Measurements from ENCODE around the gene C1orf198. TPM values are rescaled to one million over a fixed set of nuclear protein-coding genes. Genes with fewer than 3 reads are reported as not detected.

C1orf198 gene
- total RNA-seq, 1 experiment from 2014 or later, result 156 TPM

DNA sequence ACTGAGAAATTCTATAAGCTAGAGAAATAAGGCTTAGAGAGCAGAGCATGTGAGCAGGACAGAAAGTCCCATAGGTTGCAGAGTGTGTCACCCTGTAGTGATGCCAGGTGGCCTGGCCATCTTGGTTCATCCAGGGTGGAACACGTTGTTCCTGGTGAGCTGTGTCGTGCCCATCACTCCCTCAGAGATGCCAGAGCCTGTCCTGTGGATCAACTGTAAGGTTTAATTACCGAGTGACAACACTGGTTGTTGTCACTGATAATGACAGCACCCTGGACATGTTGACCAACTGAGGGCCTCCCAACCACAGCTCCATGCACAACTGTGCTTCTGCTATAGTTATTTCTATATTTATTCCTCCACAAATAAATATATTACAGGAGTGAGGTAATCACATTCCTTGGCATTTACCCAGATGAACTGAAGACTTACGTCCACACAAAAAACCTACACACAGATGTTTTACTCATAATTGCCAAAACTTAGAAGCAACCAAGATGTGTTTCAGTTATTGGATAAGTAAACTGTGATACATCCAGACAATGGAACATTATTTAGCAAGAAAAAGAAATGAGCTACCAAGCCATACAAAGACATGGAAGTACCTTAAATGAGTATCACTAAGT, 6.2 kb downstream of the C1orf198 start:
- no peak overlapping the region for H3K4me3 ChIP-seq
- H3K27me3 ChIP-seq (replicated peaks), result no peaks in the 10 kb centered on the region
- no peaks in the 10 kb centered on the region for H3K9me3 ChIP-seq (replicated peaks)
- H3K36me3 ChIP-seq, result peaks cover 37% of the 10 kb centered on the region
- H3K27ac ChIP-seq, result peak overlapping the region; percentile 17
- H3K4me1 ChIP-seq (replicated peaks), result peaks cover 79% of the 10 kb centered on the region
- peak in 1 of 2 experiments; percentile 42 for DNase-seq (ENCODE audit: low read depth in 1 of 2, low spot score in 2 of 2)

DNA sequence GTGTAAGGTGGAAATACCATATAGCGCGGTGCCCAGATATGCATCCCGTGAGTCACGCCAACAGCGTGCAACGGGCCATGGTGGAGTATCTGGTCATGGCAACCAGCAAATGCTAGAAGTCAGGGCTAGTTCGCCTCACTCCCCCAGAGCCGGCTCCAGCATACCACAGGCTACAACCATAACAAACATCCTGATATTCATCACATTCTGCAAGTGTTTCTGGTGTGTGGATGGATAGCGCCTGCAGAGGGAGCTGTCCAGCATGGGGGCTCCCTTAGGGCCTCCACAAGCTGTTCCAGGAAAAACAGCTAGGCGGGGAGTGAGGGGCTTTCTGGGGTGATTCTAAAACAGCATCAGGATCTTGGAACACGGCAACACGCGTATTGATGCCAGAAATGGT, 6.8 kb downstream of the C1orf198 start:
- peak overlapping the region; percentile 17; the same call in 1 of the 2 replicates for H3K27ac ChIP-seq
- no peak for DNase-seq (ENCODE audit: low read depth in 1 of 2, low spot score in 2 of 2)
- H3K36me3 ChIP-seq, result peaks cover 37% of the 10 kb centered on the region
- H3K9me3 ChIP-seq (replicated peaks), result no peaks in the 10 kb centered on the region
- H3K27me3 ChIP-seq (replicated peaks), result no peaks in the 10 kb centered on the region
- peaks cover 82% of the 10 kb centered on the region for H3K4me1 ChIP-seq (replicated peaks)
- no peak overlapping the region for H3K4me3 ChIP-seq

DNA sequence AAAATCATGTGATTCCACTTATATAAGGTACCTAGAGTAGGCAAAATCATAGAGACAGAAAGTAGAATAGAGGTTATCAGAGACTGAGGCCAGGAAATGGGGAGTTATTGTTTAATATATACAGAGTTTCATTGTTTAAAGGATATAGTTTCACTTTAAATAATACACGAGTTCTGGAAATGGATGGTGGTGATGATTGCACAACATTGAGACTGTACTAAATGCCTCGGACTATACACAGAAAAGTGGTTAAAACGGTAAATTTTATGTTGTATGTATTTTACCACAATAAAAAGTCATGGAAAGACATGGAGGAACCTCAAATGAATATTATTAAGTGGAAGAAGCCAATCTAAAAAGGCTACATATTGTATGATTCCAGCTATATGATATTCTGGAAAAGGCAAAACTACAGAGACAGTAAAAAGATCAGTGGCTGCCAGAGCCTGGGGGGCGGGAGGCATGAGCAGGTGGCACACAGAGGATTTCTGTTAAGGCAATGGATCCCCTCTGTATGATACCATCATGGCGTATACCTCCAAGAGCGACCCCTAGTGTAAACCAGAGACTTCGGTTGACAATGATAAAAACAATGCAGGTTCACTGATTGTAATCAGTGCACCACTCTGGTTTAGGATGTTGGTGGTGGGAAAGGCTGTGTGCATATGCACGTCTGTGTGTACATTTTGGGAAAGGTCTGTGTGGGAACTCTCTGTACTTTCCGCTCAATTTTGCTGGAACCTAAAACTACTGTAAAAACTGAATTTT, 7.5 kb downstream of the C1orf198 start:
- H3K4me1 ChIP-seq (replicated peaks), result peaks cover 82% of the 10 kb centered on the region

DNA sequence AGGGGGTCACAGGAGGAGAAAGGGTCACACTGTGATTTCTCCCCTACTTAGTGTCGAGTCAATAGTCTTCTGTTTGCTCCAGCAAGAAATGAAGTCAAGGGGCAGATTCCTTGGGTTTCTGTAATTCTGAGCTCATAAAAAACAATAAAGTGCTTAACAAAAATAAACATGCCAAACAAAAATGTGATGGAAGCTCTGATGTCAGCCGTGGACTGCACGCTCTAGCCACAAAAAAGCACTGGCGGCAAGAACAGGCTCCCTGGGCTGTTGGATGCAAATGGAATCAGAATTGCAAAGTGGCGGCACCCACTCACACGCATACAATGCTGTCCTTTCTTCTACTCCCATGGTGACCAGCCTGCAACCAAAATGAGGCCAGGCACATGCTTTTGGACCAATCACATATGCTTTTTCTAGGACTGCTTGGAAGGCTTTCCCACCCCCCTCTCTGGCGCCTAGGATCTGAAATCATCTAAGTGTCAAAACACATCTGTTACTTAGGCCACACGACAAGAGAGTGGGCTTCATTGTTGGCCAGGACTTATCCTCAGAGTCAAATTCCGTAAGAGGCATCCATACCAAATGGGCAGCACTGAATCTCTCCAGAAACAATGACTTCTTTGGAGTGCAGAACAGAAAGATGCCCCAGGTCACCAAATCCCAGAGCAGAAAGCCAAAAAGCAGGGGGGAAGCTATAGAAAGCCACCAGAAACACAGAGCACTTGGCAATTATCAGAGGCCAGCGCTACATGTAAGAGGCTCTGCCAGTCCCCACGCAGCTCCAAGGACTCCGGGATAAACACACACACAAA, 9.2 kb downstream of the C1orf198 start:
- H3K27ac ChIP-seq, result peak overlapping the region; percentile 72
- H3K4me1 ChIP-seq (replicated peaks), result peaks cover 89% of the 10 kb centered on the region
- H3K4me3 ChIP-seq, result no peak overlapping the region
- peaks cover 31% of the 10 kb centered on the region for H3K36me3 ChIP-seq
- no peaks in the 10 kb centered on the region for H3K9me3 ChIP-seq (replicated peaks)
- peak; percentile 91 to 95 for DNase-seq (ENCODE audit: low read depth in 1 of 2, low spot score in 2 of 2)
- H3K27me3 ChIP-seq (replicated peaks), result no peaks in the 10 kb centered on the region

More for the DNA sequence above, 7.5 kb downstream of the C1orf198 start:
- DNase-seq (ENCODE audit: low read depth in 1 of 2, low spot score in 2 of 2), result no peak
- no peaks in the 10 kb centered on the region for H3K9me3 ChIP-seq (replicated peaks)
- H3K36me3 ChIP-seq, result peaks cover 30% of the 10 kb centered on the region
- no peak overlapping the region for H3K4me3 ChIP-seq
- no peaks in the 10 kb centered on the region for H3K27me3 ChIP-seq (replicated peaks)
- H3K27ac ChIP-seq, result no peak overlapping the region

DNA sequence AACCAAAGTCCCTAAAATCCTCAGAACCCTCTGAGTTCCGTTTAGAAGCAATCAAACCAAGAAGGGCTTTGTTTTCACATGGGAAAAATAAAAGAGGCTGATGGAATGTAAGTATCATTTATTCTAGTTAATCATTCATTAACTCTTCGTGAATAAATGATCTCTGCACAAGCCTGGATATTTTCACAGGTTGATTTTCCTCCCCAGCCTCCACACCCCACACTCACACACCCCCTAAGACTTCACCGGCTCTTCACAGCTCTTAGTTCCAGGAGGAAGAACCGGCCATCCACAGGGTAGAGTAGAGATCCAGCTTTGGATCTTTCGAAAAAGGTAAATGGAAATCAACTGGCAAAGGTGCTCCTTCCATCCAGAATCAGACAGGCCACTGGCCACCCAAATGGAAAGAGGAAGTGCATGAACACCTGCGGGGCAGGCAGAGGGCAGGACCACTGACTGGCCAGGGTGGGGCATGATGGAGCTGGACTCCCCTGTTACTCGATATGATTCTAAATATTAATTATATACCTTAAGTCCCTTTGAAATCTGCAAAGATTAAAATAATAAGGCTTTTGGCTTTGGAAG, 10.0 kb downstream of the C1orf198 start:
- peaks cover 39% of the 10 kb centered on the region for H3K36me3 ChIP-seq
- H3K27me3 ChIP-seq (replicated peaks), result no peaks in the 10 kb centered on the region
- H3K4me3 ChIP-seq, result no peak overlapping the region
- no peak for DNase-seq (ENCODE audit: low read depth in 1 of 2, low spot score in 2 of 2)
- peaks cover 86% of the 10 kb centered on the region for H3K4me1 ChIP-seq (replicated peaks)
- H3K27ac ChIP-seq, result peak overlapping the region; percentile 72
- H3K9me3 ChIP-seq (replicated peaks), result no peaks in the 10 kb centered on the region

DNA sequence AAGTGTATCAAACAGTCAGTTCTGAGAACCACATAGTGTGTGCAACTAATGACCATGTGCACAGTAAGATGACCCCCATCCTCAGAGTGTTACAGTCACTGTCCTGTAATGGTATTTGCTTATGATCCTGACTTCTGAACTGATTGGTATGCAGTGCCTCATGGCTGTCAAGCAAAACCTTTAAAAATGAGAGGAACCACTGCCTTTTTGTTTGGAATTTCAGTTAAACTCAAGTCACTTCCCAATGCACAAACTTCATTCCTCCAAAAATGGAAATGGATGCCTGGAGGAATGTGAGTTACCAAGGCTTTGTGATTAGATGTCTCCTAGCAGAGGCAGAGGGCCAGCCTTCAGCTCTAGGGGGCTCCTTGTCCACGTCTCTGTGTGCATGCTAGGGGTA, 10.5 kb downstream of the C1orf198 start:
- Histone ChIP-seq H3K27me3 (replicated peaks) (no peaks in the 10 kb centered on the region), H3K27ac (peak overlapping the region; percentile 72), H3K4me1 (replicated peaks) (peaks cover 81% of the 10 kb centered on the region), H3K36me3 (peaks cover 44% of the 10 kb centered on the region), H3K9me3 (replicated peaks) (no peaks in the 10 kb centered on the region), H3K4me3 (no peak overlapping the region)
- peak in 1 of 2 experiments; percentile 54 for DNase-seq (ENCODE audit: low read depth in 1 of 2, low spot score in 2 of 2)

DNA sequence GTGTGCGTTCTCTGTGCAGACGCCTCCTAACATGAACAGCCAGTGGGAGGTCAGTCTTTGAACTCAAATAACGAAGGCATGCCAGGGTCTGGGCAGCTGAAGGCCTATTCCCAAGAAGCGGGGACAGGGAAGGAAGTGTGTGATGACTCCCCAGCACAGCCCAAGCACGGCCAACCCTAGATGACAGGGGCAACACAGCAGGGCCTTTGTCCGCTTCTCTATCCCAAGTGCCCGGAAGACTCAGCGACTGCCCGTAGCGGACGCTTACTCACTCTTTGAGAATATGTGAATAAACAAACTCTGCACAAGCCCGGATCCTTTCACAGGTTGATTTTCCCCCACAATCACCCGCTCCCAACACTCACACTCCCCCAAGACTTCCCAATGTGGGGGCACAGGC, 11.2 kb downstream of the C1orf198 start:
- peaks cover 79% of the 10 kb centered on the region for H3K4me1 ChIP-seq (replicated peaks)
- no peak overlapping the region for H3K4me3 ChIP-seq
- H3K36me3 ChIP-seq, result peaks cover 51% of the 10 kb centered on the region
- no peaks in the 10 kb centered on the region for H3K27me3 ChIP-seq (replicated peaks)
- peak overlapping the region; percentile 72 for H3K27ac ChIP-seq
- no peaks in the 10 kb centered on the region for H3K9me3 ChIP-seq (replicated peaks)
- peak; percentile 87 to 94 for DNase-seq (ENCODE audit: low read depth in 1 of 2, low spot score in 2 of 2)

DNA sequence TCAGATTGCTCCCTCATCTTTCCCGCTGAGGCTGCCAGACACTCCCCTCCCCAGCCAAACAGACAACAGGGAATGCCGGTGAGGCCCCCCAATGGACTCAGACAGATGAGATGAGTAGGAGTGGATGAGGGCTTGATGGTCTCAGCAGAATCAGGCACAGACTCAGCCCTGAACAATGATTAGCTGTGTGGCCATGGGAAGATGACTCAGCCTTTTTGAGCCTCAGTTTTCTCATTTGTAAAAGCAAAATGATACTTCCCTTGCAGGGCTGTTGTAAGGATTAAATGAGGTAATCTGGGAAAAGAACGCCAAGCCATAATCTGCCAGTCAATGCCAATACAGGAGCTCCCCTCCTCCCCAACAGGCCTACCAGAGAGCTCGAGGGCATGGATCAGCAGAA, 12.4 kb downstream of the C1orf198 start:
- no peak overlapping the region for H3K4me3 ChIP-seq
- H3K27me3 ChIP-seq (replicated peaks), result no peaks in the 10 kb centered on the region
- peak in 1 of 2 experiments; percentile 53 for DNase-seq (ENCODE audit: low read depth in 1 of 2, low spot score in 2 of 2)
- H3K9me3 ChIP-seq (replicated peaks), result no peaks in the 10 kb centered on the region
- H3K36me3 ChIP-seq, result peaks cover 48% of the 10 kb centered on the region
- peaks cover 79% of the 10 kb centered on the region for H3K4me1 ChIP-seq (replicated peaks)
- peak overlapping the region; percentile 72 for H3K27ac ChIP-seq

DNA sequence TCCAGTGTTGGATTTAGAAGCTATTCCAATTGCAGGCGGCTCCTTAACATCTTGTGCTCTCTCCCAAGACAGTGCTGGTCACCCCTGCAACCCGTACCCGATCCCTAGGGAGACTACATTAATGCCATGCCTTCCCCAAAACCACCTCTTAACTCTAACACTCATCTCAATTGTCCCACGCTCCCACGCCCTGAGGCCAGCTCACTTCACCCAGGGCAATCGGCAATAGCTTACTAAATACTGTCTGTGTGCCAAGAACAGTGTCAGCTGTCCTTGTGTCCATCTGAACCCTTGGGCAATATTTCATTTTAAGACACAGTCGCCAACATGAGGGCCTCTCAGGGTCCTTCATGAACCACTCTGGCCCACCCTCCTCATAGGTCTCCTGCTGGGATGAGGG, 13.9 kb downstream of the C1orf198 start:
- peaks cover 44% of the 10 kb centered on the region for H3K36me3 ChIP-seq
- no peak overlapping the region for H3K27ac ChIP-seq
- H3K4me1 ChIP-seq (replicated peaks), result peaks cover 79% of the 10 kb centered on the region

DNA sequence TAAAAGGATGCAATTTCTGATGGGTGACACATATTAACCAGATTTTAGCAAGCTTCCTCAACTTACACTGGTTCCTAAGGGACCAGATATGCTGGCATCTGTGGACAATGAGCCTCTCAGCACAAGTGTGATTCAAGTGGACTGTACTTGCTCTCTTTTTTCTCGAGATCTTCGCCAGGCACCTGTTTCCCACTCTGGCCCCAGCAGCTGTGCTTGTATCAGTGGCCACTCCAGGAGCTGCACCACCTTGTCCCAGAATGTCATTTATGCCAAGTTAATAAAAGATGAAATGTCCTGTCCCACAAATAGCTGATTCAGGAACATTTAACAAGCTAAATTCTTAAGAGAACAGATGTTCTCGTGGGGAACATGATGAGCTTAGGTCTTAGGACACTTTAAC, 14.6 kb downstream of the C1orf198 start:
- no peak for DNase-seq (ENCODE audit: low read depth in 1 of 2, low spot score in 2 of 2)
- H3K27ac ChIP-seq, result no peak overlapping the region
- H3K4me1 ChIP-seq (replicated peaks), result peaks cover 79% of the 10 kb centered on the region
- H3K9me3 ChIP-seq (replicated peaks), result no peaks in the 10 kb centered on the region
- no peak overlapping the region for H3K4me3 ChIP-seq
- no peaks in the 10 kb centered on the region for H3K27me3 ChIP-seq (replicated peaks)
- H3K36me3 ChIP-seq, result peaks cover 47% of the 10 kb centered on the region

More for the DNA sequence above, 13.9 kb downstream of the C1orf198 start:
- no peaks in the 10 kb centered on the region for H3K9me3 ChIP-seq (replicated peaks)
- no peak overlapping the region for H3K4me3 ChIP-seq
- no peak for DNase-seq (ENCODE audit: low read depth in 1 of 2, low spot score in 2 of 2)
- H3K27me3 ChIP-seq (replicated peaks), result no peaks in the 10 kb centered on the region

DNA sequence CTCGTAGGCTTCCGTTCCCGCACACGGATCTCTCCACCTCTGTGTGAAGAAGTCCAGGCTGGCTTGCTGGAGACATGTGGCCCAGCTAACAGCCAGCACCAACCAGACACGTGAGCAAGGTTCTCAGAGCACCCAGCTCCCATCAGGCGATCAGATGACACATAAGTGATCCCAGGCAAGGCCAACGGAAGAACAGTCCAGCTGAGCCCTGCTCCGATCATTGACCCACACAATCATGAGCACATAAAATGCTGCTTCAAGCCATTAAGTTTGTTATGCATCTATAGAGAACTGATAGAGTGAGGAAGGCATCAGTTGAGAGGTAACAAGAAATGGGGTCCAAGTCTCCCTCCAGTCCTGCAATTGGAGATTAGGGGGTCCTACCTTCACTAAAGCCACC, 15.4 kb downstream of the C1orf198 start:
- H3K27ac ChIP-seq, result no peak overlapping the region
- peaks cover 55% of the 10 kb centered on the region for H3K36me3 ChIP-seq
- peaks cover 79% of the 10 kb centered on the region for H3K4me1 ChIP-seq (replicated peaks)
- H3K4me3 ChIP-seq, result no peak overlapping the region
- no peaks in the 10 kb centered on the region for H3K27me3 ChIP-seq (replicated peaks)
- H3K9me3 ChIP-seq (replicated peaks), result no peaks in the 10 kb centered on the region
- no peak for DNase-seq (ENCODE audit: low read depth in 1 of 2, low spot score in 2 of 2)

DNA sequence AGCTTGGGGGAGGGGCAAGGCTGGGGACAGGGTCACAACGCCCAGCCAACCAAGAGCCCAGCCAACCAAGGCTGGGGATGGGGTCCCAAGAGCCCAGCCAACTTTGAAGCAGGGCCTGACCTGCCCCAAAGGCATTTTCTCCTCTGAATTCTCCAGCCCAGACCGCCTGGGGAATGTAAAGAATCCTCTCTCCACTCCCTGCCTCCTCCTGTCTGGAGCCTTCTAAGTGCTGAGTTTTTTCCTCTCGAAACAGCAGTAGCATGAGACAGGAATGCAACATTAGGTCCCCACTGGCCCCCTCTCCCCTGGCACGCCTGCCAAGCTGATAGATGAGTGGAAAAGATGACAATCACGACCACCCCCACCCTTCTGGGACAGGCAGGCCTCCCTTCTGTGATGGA, 17.0 kb downstream of the C1orf198 start:
- Histone ChIP-seq H3K4me3 (no peak overlapping the region), H3K36me3 (peaks cover 64% of the 10 kb centered on the region), H3K27ac (peak overlapping the region; percentile 92), H3K4me1 (replicated peaks) (peaks cover 69% of the 10 kb centered on the region), H3K27me3 (replicated peaks) (no peaks in the 10 kb centered on the region), H3K9me3 (replicated peaks) (no peaks in the 10 kb centered on the region)
- DNase-seq (ENCODE audit: low read depth in 1 of 2, low spot score in 2 of 2), result peak; percentile 83 to 86

DNA sequence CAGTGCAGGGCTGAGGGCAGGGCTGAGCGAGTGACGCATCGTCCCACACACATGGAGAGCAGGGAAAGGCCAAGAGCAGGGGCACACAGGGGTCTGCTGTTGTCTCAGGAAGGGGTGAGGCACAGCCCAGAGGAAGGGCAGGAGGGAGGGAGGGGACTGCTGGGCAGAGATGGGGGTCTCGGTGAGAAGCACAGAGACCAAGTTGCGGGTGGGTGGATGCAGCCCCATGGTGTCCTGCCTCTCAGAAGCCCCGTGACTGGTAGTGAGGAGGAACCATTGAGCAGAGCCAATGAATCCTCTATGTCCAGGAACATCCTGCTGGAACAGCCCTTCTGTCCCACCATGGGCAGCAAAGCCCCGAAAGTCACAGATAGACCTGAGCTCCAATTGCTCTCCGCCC, 17.8 kb downstream of the C1orf198 start:
- H3K4me1 ChIP-seq (replicated peaks), result peaks cover 67% of the 10 kb centered on the region
- no peak overlapping the region for H3K4me3 ChIP-seq
- H3K27me3 ChIP-seq (replicated peaks), result no peaks in the 10 kb centered on the region
- no peaks in the 10 kb centered on the region for H3K9me3 ChIP-seq (replicated peaks)
- DNase-seq (ENCODE audit: low read depth in 1 of 2, low spot score in 2 of 2), result no peak
- H3K27ac ChIP-seq, result peak overlapping the region; percentile 92
- peaks cover 69% of the 10 kb centered on the region for H3K36me3 ChIP-seq
